Measurements from ENCODE around the gene POM121. TPM values are rescaled to one million over a fixed set of nuclear protein-coding genes. Genes with fewer than 3 reads are reported as not detected.
"Not testable (repeated sequence)": the region's sequence is repeated elsewhere in the genome, so short reads cannot be mapped to it uniquely, and the experiment has no call there.

The POM121 gene
- total RNA-seq, 1 experiment from 2014 or later = 49.0 TPM

GRCh38 chr7:72911395-72911794 is 13.5 kb upstream of the POM121 start:
- H3K79me2 ChIP-seq (ENCODE audit: low read depth); intact Hi-C loops (cut with micrococcal nuclease; ENCODE audit: unreplicated experiment); H3K27me3 ChIP-seq (ENCODE audit: insufficient read depth, low read depth); H3K9me2 ChIP-seq (ENCODE audit: insufficient read depth); H3K4me1 ChIP-seq (replicated peaks; ENCODE audit: insufficient read depth); CTCF ChIA-PET; DNase-seq; BruUV-seq (replicated peaks); H2AFZ ChIP-seq; H3F3A ChIP-seq (ENCODE audit: insufficient read depth, low read depth); H3K4me3 ChIP-seq; H3K4me2 ChIP-seq; H3K27ac ChIP-seq; H3K9me3 ChIP-seq (ENCODE audit: insufficient read depth, low read depth); H3K36me3 ChIP-seq (ENCODE audit: low read depth): not testable (repeated sequence)
- POLR2A ChIA-PET (ENCODE audit: unreplicated experiment) = interaction anchor here (0.6 kb wide), 1 partner anchor 202 kb away, joined by 13 read pairs; no protein-coding TSS in a partner anchor
- H4K20me1 ChIP-seq (ENCODE audit: insufficient read depth) = peaks cover 14% of the 10 kb centered on the region

- H3K9me2 ChIP-seq (ENCODE audit: insufficient read depth); H3F3A ChIP-seq (ENCODE audit: insufficient read depth, low read depth); BruUV-seq (replicated peaks); H2AFZ ChIP-seq; DNase-seq; H4K20me1 ChIP-seq (ENCODE audit: insufficient read depth); H3K27me3 ChIP-seq (ENCODE audit: insufficient read depth, low read depth); H3K27ac ChIP-seq; H3K9me3 ChIP-seq (ENCODE audit: insufficient read depth, low read depth); POLR2A ChIA-PET (ENCODE audit: unreplicated experiment); H3K4me2 ChIP-seq; H3K4me1 ChIP-seq (replicated peaks; ENCODE audit: insufficient read depth); H3K4me3 ChIP-seq; intact Hi-C loops (cut with micrococcal nuclease; ENCODE audit: unreplicated experiment); H3K36me3 ChIP-seq (ENCODE audit: low read depth): not testable (repeated sequence)
- H3K79me2 ChIP-seq (ENCODE audit: low read depth) = peaks cover 14% of the 10 kb centered on the region; the same call in 1 of the 2 replicates
- CTCF ChIA-PET = interaction anchor here (0.7 kb wide), 1 partner anchor 155 kb away, joined by 4 read pairs; no protein-coding TSS in a partner anchor
Measured at GRCh38 chr7:72913750-72914149, 11.1 kb upstream of the POM121 start.

- H3K79me2 ChIP-seq (ENCODE audit: low read depth) = peaks cover 14% of the 10 kb centered on the region; the same call in 1 of the 2 replicates
- H3K27ac ChIP-seq; H3F3A ChIP-seq (ENCODE audit: insufficient read depth, low read depth); H3K27me3 ChIP-seq (ENCODE audit: insufficient read depth, low read depth); POLR2A ChIA-PET (ENCODE audit: unreplicated experiment); H3K4me2 ChIP-seq; H3K36me3 ChIP-seq (ENCODE audit: low read depth); H3K9me2 ChIP-seq (ENCODE audit: insufficient read depth); H3K4me1 ChIP-seq (replicated peaks; ENCODE audit: insufficient read depth); BruUV-seq (replicated peaks); H3K4me3 ChIP-seq; H3K9me3 ChIP-seq (ENCODE audit: insufficient read depth, low read depth); intact Hi-C loops (cut with micrococcal nuclease; ENCODE audit: unreplicated experiment); H2AFZ ChIP-seq: not testable (repeated sequence)
- TF ChIP-seq CTCF (conservative IDR thresholded peaks at IDR 0.05) = peak; percentile 83
- H4K20me1 ChIP-seq (ENCODE audit: insufficient read depth) = peaks cover 13% of the 10 kb centered on the region
- CTCF ChIA-PET = interaction anchor here (0.7 to 1.1 kb wide), 2 partner anchors 87 to 345 kb away, joined by 3 to 6 read pairs; partner anchors contain the start of gene TYW1B
- peak in 1 of 2 experiments; percentile 47 for DNase-seq
Measured at GRCh38 chr7:72914756-72915525, 10.0 kb upstream of the POM121 start.

- no TSS peak for BruUV-seq (replicated peaks)
- Histone ChIP-seq H3K27ac (no peak overlapping the region), H3K4me1 (replicated peaks; ENCODE audit: insufficient read depth) (peaks cover 6% of the 10 kb centered on the region; the same call in 1 of the 2 replicates), H4K20me1 (ENCODE audit: insufficient read depth) (peaks cover 13% of the 10 kb centered on the region), H3K27me3 (ENCODE audit: insufficient read depth, low read depth) (no peaks in the 10 kb centered on the region), H3K4me3 (no peak overlapping the region), H3F3A (ENCODE audit: insufficient read depth, low read depth) (peaks cover 32% of the 10 kb centered on the region; the same call in 1 of the 2 replicates), H3K9me3 (ENCODE audit: insufficient read depth, low read depth) (no peaks in the 10 kb centered on the region), H3K9me2 (ENCODE audit: insufficient read depth) (no peaks in the 10 kb centered on the region), H3K4me2 (no peak overlapping the region), H3K36me3 (ENCODE audit: low read depth) (no peaks in the 10 kb centered on the region), H3K79me2 (ENCODE audit: low read depth) (peaks cover 21% of the 10 kb centered on the region), H2AFZ (no peak overlapping the region)
- TF ChIP-seq EZH2 (IDR thresholded peaks at IDR 0.05; ENCODE audit: low read depth) = no peak
- no peak for TF ChIP-seq CTCF (conservative IDR thresholded peaks at IDR 0.05)
- ChIA-PET POLR2A (ENCODE audit: unreplicated experiment) (no interaction called here), CTCF (no interaction called here)
- intact Hi-C loops (cut with micrococcal nuclease; ENCODE audit: unreplicated experiment) = no loop called here
- DNase-seq = no peak
Measured at GRCh38 chr7:72919256-72919775, 5.6 kb upstream of the POM121 start.
